ENCODE measurements around the gene ROBO4.

ROBO4 gene

DNA sequence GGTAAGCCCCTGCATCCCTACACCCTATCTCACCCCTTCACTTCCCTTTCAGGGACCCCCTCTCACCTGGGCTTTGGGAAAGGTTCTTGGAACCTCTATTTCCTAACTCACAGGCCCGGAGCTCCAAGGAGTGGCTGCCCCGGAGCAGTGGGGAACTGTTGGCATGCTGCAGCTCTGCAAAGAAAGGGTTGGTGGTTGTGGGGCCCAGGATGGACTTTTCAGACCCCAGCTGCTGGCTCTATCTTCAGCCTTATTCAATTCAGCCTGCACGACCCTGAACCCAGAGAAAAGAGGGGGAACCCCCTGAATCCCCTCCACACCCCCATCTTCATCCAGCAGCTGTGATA, 10.0 kb downstream of the ROBO4 start:
- DNase-seq: no peak

DNA sequence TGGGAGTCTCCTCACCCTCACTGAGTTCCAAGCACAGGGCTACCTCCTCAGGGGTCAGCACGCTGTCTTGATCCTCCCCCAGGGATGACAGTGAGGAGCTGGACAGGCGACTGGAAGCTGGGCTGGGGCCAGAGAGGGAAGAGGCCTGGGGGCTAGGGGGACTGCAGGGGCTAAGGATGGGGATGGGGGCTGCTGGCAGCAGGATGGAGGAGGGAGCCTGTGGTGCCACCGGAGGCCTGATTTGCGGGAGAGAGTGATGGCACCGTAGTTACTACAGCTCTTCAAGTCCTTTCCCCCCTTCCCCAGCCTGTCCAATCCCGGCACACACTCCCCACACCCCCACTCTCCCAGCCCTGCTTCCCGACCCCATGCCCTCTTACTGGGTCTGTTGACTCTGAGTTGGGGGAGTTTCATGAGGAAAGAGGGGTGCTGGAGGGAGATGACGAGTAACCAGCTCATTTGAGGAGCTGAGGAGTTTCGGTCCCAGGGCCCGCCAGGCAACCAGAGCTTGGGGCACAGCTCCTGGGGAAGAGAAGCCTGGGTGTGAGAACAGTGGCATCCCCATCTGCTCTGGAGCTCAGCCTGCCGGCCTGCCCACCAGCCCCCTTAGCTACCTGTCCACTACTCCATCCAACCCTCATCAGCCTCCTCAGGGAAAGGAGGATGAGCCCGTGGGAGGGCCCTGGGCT, 10.5 kb downstream of the ROBO4 start:
- no peak for DNase-seq

DNA sequence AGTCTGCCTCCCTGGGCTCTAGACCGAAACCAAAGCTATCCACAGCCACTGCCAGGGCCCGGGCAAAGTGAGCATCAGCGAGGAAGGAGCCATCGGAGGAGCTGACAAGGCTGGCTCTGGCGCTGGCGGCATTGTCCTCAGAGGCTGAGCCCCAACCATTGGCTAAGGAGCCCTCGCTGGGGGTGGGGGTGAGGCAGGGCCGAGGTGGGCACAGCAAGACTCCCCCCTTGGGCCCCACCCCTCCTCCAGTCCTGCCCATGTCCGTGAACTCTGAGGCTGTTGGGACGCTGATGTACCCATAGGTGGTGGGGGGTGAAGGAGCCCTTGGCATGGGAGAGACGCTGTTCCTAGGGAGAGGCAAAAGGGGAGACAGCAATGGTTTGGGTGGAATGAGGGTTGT, 11.2 kb downstream of the ROBO4 start:
- DNase-seq: no peak

DNA sequence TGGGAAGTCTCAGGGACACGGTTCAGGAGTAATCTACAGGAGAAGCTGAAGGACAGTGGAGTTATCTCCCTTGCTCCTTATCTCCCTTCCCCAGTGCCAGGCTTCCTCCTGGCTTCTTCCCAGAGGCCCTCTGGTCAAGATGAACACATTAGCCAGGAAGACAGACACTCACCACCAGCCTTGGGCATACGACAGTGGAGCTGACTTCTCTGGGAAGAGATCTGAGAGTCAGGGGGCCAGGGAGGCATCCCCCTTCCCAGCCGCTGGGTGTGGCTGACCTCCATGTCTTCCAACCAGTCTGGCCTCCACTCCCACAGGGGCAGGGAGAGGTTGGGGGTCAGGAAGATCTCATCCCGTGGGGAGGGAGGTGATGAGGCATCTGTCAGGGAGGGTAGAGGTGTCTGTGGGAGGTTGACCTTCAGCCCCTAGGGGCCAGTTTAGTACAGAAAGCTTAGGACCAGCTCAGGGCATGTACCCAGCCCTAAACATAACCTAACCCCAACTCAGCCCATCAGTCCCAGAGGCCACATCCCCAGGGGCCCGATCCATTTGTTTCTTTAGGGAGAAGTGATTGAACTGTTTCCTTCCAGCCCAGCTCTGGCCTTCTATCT, 12.7 kb downstream of the ROBO4 start:
- DNase-seq: no peak

DNA sequence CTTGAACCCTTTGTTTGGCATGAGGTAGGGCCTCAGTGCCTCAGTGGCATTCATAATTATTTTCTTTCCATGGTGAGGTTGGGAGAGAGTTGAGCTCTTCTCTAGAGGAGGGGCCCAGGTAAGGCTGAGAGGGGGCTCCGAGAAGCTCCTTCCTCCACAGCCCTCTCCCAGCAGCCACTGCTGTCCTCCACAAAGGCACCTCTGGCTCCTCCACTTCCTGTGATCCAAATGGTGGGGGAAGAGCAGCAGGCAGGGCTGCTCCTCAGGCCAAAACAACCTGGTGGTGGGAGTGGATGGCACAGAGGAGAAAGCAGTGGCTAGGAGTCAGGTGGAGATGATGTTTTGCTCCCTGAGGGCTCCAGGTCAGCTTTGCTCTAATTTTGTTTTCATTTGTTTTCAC, 13.3 kb downstream of the ROBO4 start:
- DNase-seq: no peak

DNA sequence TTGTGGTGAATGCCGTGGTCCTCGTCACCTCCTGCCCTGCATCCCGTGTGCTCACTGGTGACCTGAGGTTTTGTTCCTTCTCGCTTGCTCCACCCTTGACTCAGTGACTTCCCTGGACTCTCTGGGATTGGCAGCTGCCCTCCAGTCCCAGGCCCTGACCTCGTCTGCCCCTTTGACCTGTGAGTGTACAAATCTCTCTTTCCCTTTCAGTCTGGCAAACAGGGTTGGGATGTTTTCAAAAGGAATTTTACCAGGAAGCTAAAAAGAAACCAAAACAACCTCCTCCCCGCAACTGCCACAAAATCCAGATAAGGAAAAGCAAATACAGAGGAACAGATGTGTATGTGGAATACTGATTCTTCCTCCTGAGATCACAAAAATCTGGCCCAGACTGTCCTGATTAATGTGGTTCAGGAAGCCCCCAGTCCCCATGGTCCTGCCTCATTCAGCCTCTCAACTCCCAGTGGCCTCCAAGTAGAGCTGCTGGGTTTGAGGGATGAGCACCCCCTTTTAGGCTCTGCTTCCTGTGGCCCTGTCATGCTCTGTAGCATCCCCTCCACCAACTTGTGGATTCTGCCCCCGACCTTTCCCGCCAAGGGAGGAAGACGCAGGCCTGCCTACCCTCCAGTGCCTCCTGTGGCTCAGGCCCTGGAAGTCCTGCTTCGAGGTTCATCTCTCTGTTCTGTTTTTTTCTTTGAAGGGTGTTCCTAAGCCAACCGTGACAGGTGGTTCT, 15.2 kb downstream of the ROBO4 start:
- no peak for DNase-seq

DNA sequence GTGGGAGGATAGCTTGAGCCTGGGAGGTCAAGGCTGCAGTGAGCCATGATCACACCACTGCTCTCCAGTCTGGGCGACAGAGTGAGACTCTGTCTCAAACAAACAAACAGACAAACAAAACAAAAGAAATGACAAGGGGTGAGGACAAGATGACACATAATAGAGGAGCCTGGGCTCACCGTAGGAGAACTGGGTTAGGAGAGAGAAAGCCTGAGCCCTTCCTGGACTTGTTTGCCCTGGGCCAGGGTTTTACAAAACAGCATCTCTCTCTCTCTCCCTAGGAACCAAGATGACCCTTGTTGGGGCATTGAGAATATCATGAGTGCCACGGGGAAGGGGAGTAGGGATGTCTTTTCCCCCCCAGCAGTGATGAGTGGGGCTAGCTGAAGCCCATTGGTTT, 16.7 kb downstream of the ROBO4 start:
- no peak for DNase-seq

DNA sequence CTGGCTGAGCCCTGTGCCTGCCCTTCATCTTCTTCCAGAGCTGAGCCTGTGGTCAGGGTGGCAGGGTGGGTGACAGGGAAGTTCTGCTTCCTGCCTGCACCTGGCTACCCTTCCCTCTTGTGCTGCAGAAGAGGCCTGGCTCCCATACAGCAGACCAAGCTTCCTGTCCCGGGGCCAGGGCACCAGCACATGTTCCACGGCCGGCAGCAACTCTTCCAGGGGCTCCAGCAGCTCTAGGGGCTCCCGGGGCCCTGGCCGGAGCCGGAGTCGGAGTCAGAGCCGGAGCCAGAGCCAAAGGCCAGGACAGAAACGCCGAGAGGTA, 17.4 kb downstream of the ROBO4 start:
- DNase-seq: no peak

DNA sequence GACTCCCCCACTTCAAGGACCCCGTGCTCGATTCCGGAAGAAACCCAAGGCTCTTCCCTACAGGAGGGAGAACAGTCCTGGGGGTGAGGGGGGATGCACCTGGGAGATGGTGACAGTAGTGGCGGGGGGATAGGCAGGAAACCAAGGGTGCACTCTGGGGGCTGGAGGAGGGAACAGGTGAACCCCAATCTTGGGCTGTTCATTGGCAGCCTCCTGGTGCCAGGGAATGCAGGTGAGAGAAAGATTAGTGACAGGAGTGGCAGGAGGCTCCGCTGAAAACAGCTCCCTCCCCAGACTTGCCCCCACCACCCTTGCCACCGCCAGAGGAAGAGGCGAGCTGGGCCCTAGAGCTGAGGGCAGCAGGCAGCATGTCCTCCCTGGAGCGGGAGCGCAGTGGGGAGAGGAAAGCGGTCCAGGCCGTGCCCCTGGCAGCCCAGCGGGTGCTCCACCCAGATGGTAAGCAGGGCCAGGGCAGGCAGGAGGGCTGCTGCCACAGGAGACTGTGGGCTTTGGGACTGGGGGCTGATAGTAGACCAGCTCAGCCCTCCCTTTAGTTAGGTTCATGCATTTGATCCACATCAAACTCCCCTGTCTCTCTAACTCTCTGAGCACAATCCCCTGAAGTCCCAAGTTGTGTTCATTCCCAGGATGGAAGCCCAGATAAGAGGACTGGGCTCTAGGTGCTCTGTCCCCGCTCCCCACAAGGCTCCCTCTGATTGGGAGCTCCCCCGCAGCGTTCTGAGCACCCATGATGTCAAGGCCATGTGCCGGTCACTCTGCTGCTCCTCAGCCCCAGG, 18.0 kb downstream of the ROBO4 start:
- DNase-seq: no peak

DNA sequence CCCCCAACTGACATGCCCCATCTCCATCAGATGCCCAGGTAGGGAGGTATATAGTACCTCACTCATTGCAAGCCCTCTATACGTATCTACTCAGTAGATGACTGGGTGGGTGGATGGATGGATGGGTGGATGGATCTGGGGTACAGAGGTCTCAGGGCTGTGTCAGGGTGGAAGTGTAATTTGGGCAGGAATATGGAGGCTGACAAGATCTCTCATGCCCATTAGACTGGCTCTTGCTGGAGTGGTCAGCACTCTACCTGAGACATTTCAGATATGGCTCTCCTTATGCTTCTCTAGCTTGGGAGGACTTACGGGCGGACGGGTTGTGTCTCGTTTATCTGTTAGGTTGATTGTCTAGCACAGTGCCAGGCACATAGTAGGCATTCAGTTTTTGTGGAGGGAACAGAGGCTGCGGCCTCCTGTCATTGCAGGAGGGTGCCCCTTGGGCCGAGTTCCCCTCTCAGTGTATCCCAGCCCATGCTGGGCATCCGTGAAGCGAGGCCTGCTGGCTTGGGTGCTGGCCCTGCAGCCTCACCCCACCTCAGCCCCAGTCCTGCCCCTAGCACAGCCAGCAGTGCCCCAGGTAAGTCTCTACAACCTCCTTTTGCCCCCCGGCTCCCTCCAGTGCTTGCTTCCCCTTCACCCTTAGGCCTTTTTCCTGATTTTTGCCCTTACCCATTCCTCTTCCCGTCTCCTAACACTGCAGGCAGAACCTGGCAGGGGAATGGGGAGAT, 18.7 kb downstream of the ROBO4 start:
- DNase-seq: no peak

DNA sequence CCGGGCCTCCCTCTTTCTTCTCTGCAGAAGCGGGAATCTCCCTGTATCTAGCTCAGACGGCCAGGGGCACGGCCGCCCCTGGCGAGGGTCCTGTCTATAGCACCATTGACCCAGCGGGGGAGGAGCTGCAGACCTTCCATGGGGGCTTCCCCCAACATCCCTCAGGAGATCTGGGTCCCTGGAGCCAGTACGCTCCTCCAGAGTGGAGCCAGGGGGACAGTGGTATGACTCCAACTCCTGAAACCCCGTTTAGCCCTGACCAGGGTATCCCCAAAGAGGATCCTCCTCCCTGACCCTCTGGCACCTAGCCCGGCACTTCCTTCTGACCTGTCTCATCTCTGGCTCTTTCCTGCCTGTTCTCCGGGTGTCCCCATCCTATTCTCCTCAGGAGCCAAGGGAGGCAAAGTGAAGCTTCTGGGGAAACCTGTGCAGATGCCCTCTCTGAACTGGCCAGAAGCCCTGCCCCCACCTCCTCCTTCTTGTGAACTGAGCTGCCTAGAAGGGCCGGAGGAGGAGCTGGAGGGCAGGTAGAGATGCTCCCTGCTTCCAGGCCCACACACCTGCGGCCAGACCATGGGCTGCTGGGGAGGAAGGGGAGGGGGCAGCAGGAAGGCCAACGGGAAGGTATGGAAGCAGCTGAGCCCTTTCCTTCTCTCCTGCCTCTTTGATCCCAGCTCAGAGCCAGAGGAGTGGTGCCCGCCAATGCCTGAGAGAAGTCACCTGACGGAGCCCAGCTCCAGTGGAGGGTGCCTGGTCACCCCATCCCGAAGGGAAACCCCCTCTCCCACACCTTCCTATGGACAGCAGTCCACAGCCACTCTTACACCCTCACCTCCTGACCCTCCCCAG, 19.5 kb downstream of the ROBO4 start:
- no peak for DNase-seq

DNA sequence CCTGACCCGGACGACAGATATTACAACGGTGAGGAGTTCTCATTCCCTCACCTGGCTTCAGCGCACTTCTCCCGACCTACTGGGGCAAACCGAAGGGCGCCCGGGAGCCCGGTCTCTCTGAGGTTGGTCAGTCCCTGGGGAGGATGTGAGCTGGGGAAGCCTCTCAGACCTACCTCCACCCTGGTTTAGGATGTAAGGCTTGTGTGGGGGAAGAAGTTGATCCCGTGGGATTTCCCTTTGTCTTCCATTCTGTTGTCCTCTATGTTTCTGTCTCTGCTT, 20.1 kb downstream of the ROBO4 start:
- DNase-seq: no peak

DNA sequence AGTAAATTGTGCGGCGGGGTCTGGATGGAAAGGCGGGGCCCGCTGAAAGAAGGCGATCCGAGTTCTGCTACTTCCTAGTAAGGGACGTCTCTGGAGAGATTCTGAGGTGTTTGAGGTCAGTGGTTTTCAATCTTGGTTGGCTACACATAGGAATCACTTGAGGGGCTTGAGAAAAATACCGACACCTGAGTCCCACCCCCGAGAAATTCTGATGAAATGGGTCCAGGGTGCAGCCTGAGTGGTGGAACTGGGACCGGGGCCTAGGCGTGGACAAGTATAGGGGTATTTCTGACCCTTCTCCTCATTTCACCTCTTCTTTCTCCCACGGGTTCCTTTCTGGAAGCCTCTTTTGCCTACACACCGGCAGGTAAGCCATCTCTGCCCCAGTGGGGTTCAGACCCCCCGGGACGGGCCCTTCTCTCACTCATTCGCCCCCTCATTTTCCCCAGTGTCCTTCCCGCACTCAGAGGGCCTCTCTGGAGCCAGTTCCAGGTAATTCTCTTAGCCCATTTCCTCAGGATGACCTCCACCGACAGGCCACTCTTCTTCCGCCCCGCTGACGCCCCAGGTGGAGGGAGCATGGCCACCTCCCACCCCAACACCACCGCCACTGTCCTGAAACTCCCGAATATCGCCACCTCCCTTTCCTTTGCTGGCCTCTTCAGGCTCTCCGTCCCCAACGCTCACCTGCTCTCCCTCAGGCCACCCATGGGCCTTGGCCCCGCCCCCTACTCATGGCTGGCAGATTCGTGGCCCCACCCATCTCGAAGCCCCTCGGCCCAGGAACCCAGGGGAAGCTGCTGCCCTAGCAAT, 20.6 kb downstream of the ROBO4 start:
- DNase-seq: no peak

DNA sequence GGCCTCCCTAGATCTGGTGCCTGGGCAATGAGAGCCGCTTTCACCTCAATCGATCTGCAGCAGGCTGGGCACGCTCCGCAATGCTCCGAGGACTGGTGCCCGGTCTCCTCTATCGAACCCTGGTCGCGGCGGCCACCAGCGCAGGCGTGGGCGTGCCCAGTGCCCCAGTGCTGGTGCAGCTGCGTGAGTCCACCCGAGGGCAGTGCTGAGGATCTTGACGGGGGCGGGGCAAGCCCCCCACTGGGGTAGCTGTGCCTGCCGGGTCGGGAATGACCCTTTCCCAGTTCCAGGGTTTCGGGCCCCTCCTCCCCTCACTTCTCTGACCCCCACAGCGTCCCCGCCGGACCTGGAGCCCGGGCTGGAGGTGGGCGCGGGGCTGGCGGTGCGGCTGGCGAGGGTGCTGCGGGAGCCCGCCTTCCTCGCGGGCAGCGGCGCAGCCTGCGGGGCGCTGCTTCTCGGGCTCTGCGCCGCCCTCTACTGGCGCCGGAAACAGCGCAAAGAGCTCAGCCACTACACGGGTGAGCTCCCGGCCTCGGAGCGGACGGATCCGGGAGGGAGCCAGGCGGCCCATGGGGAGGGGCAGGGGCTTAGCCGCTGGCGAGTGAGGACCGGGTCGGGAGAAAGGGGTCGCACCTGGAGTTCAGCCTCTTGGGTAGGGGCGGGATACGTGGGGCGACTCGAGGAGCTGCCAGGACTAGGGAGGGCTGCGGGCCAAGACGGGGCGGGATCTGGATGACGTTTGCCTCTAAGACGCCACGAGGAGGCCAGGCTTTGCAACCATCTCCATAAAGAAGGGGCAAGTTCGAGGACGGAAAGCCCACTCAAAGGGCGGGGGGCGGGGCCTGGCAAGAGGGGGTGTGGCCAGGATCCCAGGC, 21.5 kb downstream of the ROBO4 start:
- DNase-seq: no peak

DNA sequence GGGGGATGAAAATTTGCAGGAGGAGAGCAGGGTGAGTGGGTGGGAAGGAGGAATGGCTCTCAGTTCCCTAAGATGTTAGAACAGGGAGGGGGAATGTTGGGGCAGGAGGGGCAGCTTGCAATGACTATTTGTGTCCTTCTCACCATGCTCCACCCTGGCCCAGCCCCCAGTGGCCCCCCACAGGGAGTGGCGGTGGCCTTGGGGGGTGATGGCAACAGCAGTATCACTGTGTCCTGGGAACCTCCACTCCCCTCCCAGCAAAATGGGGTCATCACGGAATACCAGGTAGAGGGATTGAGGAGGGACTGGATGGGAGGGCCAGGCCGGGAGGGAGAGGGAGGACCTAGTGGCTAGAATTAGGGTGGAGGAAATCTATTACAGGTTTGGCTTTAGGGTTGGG, 22.3 kb downstream of the ROBO4 start:
- no peak for DNase-seq

DNA sequence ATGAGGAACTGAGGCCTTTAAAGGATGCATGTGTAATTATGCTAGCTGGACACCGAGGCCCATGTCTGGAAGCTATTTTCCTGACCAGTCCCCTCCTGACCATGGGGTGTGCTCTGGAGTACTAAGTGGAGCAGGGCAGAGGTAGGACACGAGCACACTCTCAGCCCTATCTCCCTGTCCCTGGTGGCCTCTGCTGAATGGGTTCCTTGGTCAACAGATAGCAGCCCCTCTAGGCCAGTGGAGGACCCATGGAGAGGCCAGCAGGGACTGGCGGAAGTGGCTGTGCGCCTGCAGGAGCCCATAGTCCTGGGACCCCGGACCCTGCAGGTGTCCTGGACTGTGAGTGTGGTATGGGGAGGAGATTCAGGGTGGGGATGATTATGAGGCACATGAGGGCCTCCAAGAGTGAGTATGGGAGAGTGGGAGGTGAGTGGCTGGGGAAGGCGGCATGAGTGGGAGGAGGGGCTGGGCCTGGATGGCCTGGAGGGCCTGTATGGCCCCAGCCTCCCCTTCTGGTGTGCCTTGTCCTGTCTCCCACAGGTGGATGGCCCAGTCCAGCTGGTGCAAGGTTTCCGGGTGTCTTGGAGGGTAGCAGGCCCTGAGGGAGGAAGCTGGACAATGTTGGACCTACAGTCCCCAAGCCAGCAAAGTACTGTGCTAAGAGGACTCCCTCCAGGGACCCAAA, 23.0 kb downstream of the ROBO4 start:
- DNase-seq: no peak

DNA sequence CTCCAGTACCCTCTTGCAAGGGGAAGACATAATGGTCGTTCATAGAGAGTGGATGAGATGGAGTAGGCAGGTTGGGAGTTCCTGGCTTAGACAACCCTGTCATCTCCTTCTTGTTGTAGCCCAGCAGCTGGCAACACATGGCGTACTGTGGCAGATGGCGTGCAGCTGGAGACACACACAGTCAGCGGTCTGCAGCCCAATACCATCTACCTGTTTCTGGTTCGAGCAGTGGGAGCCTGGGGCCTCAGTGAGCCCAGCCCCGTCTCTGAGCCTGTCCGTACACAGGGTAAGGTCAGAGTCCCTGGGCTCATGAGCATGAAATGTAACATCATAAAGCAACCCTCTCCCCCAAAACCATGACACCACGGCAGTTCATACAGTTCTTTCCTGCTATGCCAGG, 23.7 kb downstream of the ROBO4 start:
- no peak for DNase-seq

DNA sequence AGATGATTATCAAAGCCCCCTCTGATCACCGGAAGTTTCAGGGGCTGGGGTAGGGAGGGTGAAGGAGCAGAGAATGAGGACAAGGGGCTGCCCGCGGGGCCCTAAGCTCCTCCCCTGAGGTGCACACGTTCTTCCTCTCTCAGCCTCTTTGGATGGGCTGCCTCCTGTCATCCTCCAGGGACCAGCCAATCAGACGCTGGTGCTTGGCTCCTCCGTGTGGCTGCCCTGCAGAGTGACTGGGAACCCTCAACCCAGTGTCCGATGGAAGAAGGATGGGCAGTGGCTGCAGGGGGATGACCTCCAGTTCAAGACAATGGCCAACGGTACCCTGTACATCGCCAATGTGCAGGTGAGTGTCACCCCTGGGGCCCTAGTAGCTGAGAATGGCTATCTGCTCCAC, 24.9 kb downstream of the ROBO4 start:
- DNase-seq: no peak

DNA sequence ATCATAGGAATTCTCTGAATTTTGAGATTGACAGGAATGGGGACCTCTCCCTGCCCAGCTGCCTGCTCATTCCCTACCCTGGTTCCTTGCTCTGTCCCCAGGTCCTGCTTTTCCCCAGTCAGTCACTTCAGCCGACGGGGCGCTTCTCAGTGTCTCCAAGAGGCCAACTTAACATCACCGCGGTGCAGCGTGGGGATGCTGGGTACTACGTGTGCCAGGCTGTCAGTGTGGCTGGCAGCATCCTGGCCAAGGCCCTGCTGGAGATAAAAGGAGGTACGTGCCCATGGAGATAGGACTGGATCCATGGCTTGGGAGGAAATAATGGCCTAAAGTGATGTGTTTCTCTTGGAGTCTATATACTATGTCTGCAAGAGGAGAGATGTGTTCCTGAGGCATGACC, 25.4 kb downstream of the ROBO4 start:
- no peak for DNase-seq

DNA sequence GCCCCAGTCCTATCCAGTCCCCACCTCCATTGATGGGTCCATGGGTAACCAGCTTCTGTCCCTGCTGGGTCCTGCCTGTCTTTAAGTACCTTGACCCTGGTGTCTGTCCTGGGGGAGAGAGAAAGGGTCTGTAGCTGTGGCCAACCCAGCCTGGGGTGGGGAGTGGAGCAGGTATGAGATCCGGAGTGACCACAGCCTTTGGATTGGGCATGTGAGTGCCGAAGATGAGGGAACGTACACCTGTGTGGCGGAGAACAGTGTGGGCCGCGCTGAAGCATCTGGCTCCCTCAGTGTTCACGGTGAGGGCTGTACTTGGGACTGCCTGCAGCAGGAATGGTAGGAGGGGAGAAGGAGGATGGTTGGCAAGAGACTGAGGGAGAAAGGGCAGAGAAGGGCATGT, 27.2 kb downstream of the ROBO4 start:
- no peak for DNase-seq

Data from NCI-H187 treated with DMSO at 0.1 percent for 48 hours (cell line).